Measurements from ENCODE around the gene ANKH. TPM values are rescaled to one million over a fixed set of nuclear protein-coding genes. Genes with fewer than 3 reads are reported as not detected.

ANKH gene
- total RNA-seq = 7.0 and 7.7 TPM in 2 replicates

GRCh38 chr5:14871214-14872069 lies at the start of gene ANKH:
TSS of gene ANKH (minus strand) at chr5:14871778. CDS start at chr5:14871447, 331 bp downstream.

GRCh38 chr5:14664270-14665100 lies 207.1 kb downstream of the ANKH start, which contains the start of gene OTULIN:
TSS of gene OTULIN (plus strand) at chr5:14664718. CDS start at chr5:14664826, 108 bp downstream.

Other genes with a start within 250 kb of the ANKH start
- 20.1 and 23.2 TPM in 2 replicates for gene OTULIN, start 207.1 kb downstream of the ANKH start, total RNA-seq